Adrenal gland (tissue), 5 donors: ENCODE data around the gene KDM7A.

Experiments used
- CTCF ChIP-seq, 6 experiments: fragments of 450-650 bp in 4 of 6; fragments of 200-600 bp in 2 of 6; sonication (generic) in 1 of 6; IDR thresholded peaks; 1 replicate in 5 of 6; 2 replicates in 1 of 6; pipeline versions ENCODE4 v1.5.1 to v1.8.0; 2016 to 2021; ENCODE audit warnings: antibody characterized with exemption in 6 of 6, mild to moderate bottlenecking in 2 of 6, moderate library complexity in 1 of 6
- POLR2A ChIP-seq, 2 donors: fragments of 450-650 bp; IDR thresholded peaks; one replicate each; pipeline ENCODE4 v1.6.1; 2017; ENCODE audit warnings: antibody characterized with exemption in 2 of 2, mild to moderate bottlenecking in 2 of 2, moderate library complexity in 1 of 2
- donor health status: DM: no; HTN: no; CAD: no.

DNA sequence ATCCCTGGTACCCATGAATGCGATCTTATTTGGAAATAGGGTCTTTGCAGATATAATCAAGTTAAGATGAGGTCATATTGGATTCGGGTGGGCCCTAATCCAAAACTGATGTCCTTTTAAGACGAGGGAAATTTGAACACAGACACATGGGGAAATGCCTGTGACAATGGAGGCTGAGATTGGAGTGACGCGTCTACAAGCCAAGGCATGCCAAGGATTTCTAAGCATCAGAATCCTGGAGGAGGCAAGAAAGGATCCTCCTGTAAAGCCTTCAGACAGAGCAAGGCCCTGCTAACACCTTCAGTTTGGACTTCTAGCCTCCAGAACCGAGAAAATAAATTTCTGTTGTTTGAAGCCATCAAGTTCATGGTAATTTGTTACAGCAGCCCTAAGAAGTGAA is 132.5 kb downstream of the KDM7A start:
- TF ChIP-seq CTCF (IDR thresholded peaks at IDR 0.05) = no peak
- TF ChIP-seq POLR2A (IDR thresholded peaks at IDR 0.05) = no peak
